K562 (cell line): ENCODE data around the gene PDZK1IP1. TPM values are rescaled to one million over a fixed set of nuclear protein-coding genes. Genes with fewer than 3 reads are reported as not detected.
A peak's percentile ranks its signal among the peaks of the same experiment; 100 is the strongest.

Experiments
- ATAC-seq: fragments of 200-7000 bp; cut with Tn5 transposase; 3 replicates; pipeline ENCODE4 v1.9.1; 2020; ENCODE audit warnings: moderate library complexity
- BruUV-seq: library from RNA; stranded (reverse); fragments of 400-500 nt; replicated peaks from 2 replicates; lab custom pipeline; 2021; lab: Mats Ljungman, UMichigan
- CTCF ChIA-PET: fragments of 300-600 bp; formaldehyde crosslinking; extraction: SDS; loops from one replicate; lab custom pipeline; 2021; ENCODE audit warnings: low intra/inter-chr PET ratio; lab: Yijun Ruan, JAX
- POLR2A ChIA-PET: fragments of 300-600, 350-650 bp; sonication (Branson Sonifier 250); formaldehyde crosslinking; extraction: SDS; loops from one replicate; lab custom pipeline; 2021; ENCODE audit warnings: antibody characterized with exemption, inconsistent platforms; lab: Yijun Ruan, JAX
- DNase-seq, 4 experiments: peaks; one replicate each; pipeline versions ENCODE4 v3.0.0 to v3.0.0-alpha.2; 2011 to 2018; ENCODE audit warnings: low spot score in 3 of 4, mixed read lengths in 3 of 4; ENCODE audit errors: extremely low read depth in 1 of 4
- FAIRE-seq: peaks from 2 replicates; lab custom pipeline; 2011; peaks lifted over from hg19 to GRCh38; lab: Jason Lieb, UNC
- H2AFZ ChIP-seq: 2 replicates; pipeline ENCODE4 v1.6.0; 2011; ENCODE audit warnings: low read depth, low read length, control low read depth, inconsistent platforms
- H3K27ac ChIP-seq: fragments of 200-600 bp; 3 replicates; pipeline ENCODE4 v1.8.0; 2011; ENCODE audit warnings: low read depth, mild to moderate bottlenecking, control low read depth, inconsistent platforms, low read length, moderate library complexity, mixed read lengths; ENCODE audit errors: extremely low read depth
- H3K27me3 ChIP-seq, 2 experiments: fragments of 300-600 bp in 1 of 2; 2 replicates in 1 of 2; 3 replicates in 1 of 2; pipeline versions ENCODE4 v1.6.0 to v1.8.0; 2011; ENCODE audit warnings: inconsistent platforms in 2 of 2, low read length in 2 of 2, mild to moderate bottlenecking in 1 of 2, mixed read lengths in 1 of 2, moderate library complexity in 1 of 2; ENCODE audit not compliant: control insufficient read depth in 2 of 2, insufficient read depth in 2 of 2
- H3K36me3 ChIP-seq: fragments of 300-600 bp; 3 replicates; pipeline ENCODE4 v1.8.0; 2011; ENCODE audit warnings: mild to moderate bottlenecking, low read length, inconsistent platforms; ENCODE audit not compliant: control insufficient read depth, insufficient read depth
- H3K4me1 ChIP-seq, 2 experiments: fragments of 200-600 bp in 1 of 2; replicated peaks in 1 of 2; 2 replicates in 1 of 2; 3 replicates in 1 of 2; pipeline versions ENCODE4 v1.5.1 to v1.8.0; 2011; ENCODE audit warnings: inconsistent platforms in 2 of 2, low read length in 2 of 2, mild to moderate bottlenecking in 1 of 2, mixed read lengths in 1 of 2, moderate library complexity in 1 of 2; ENCODE audit not compliant: control insufficient read depth in 2 of 2, insufficient read depth in 2 of 2
- H3K4me2 ChIP-seq: 2 replicates; pipeline ENCODE4 v1.6.1; 2011; ENCODE audit warnings: low read length, control low read depth, inconsistent platforms, mixed read lengths; ENCODE audit not compliant: insufficient read depth
- H3K4me3 ChIP-seq: fragments of 200-600 bp; sonication (generic), shearing (Covaris generic); 2 replicates; pipeline ENCODE4 v1.5.1; 2016; ENCODE audit warnings: control low read depth, inconsistent platforms
- H3K79me2 ChIP-seq: fragments of 200-600 bp; 3 replicates; pipeline ENCODE4 v1.8.0; 2011; ENCODE audit warnings: low read length, inconsistent platforms; ENCODE audit not compliant: control insufficient read depth, insufficient read depth
- H3K9ac ChIP-seq, 2 experiments: 2 replicates each; pipeline versions ENCODE4 v1.6.0 to v1.6.1; 2011; ENCODE audit warnings: low read depth in 2 of 2, low read length in 2 of 2, control low read depth in 1 of 2, inconsistent platforms in 1 of 2, mild to moderate bottlenecking in 1 of 2, mixed read lengths in 1 of 2; ENCODE audit not compliant: insufficient read depth in 1 of 2
- H3K9me1 ChIP-seq: one replicate; pipeline ENCODE4 v1.6.0; 2011; ENCODE audit warnings: inconsistent platforms, mild to moderate bottlenecking, low read length, moderate library complexity; ENCODE audit not compliant: control insufficient read depth, insufficient read depth
- H3K9me3 ChIP-seq: replicated peaks from 2 replicates; pipeline ENCODE4 v1.5.1; 2011; ENCODE audit warnings: low read depth, low read length, inconsistent platforms; ENCODE audit not compliant: control insufficient read depth, insufficient read depth
- H4K20me1 ChIP-seq: replicated peaks from 2 replicates; pipeline ENCODE4 v1.6.1; 2011; ENCODE audit warnings: low read length, inconsistent platforms, mixed read lengths; ENCODE audit not compliant: control insufficient read depth, insufficient read depth
- EWSR1 ChIP-seq: fragments of 450-650 bp; IDR thresholded peaks from 2 replicates; pipeline ENCODE4 v1.6.1; 2018; ENCODE audit warnings: borderline replicate concordance, mild to moderate bottlenecking, low read depth, moderate library complexity; ENCODE audit not compliant: partially characterized antibody
- WGBS: fragments of 100-300 bp; shearing (Covaris generic); methylation state at CpG from one replicate; pipeline ENCODE4 v1.1.6; 2016; ENCODE audit warnings: low coverage, mixed read lengths; ENCODE audit not compliant: insufficient coverage; ENCODE audit errors: missing lambda C conversion rate; 5-methylcytosine and 5-hydroxymethylcytosine counted together
- in situ Hi-C: fragments of 300-500 bp; cut with MboI; formaldehyde crosslinking; loops from 4 replicates; pipeline ENCODE4 v1.15.0; 2018; ENCODE audit warnings: inconsistent platforms, mixed read lengths
- intact Hi-C: fragments of 100-400 bp; cut with micrococcal nuclease; formaldehyde crosslinking; loops from 2 replicates; pipeline ENCODE4 v1.14.2; 2022
- polyA plus RNA-seq, 8 experiments: library from polyadenylated mRNA; depleted of rRNA in 4 of 8; stranded (reverse) in 5 of 8; unstranded in 3 of 8; fragments of >200 nt; fragmentation: Nextera tagmentation in 2 of 8; fragmentation: Illumina TruSeq in 1 of 8; extraction: Ambion mirVana in 2 of 8; extraction: Trizol in 1 of 8; gene quantifications; 2 replicates each; pipeline versions ENCODE4 v1.2.1 to v1.2.3, GENCODE V29; 2011 to 2014; ENCODE audit warnings: inconsistent platforms in 1 of 8, missing spikeins in 1 of 8
- total RNA-seq, 7 experiments: library from RNA; depleted of rRNA in 6 of 7; stranded (reverse); fragments of >200 nt in 6 of 7; fragmentation: Illumina TruSeq in 2 of 7; extraction: Trizol in 2 of 7; gene quantifications; 2 replicates each; pipeline versions ENCODE4 v1.2.1 to v1.2.3, GENCODE V29; 2011 to 2021; ENCODE audit warnings: low replicate concordance in 1 of 7
- TF ChIP-seq, protein P1 (sequence below), 2 experiments: fragments of 450-650 bp; formaldehyde crosslinking in 1 of 2; IDR thresholded peaks; 2 replicates each; pipeline versions ENCODE4 v1.4.0 to v1.6.1; 2014 to 2020; ENCODE audit warnings: mild to moderate bottlenecking in 2 of 2, borderline replicate concordance in 1 of 2, low read depth in 1 of 2

The PDZK1IP1 gene
- total and polyA plus RNA-seq, 9 of the 15 experiments (the other 6 are each of a cell fraction or from before 2014, with no cell fraction given) = 0.17 to 0.68 (median 0.53) TPM; not detected in 2

DNA sequence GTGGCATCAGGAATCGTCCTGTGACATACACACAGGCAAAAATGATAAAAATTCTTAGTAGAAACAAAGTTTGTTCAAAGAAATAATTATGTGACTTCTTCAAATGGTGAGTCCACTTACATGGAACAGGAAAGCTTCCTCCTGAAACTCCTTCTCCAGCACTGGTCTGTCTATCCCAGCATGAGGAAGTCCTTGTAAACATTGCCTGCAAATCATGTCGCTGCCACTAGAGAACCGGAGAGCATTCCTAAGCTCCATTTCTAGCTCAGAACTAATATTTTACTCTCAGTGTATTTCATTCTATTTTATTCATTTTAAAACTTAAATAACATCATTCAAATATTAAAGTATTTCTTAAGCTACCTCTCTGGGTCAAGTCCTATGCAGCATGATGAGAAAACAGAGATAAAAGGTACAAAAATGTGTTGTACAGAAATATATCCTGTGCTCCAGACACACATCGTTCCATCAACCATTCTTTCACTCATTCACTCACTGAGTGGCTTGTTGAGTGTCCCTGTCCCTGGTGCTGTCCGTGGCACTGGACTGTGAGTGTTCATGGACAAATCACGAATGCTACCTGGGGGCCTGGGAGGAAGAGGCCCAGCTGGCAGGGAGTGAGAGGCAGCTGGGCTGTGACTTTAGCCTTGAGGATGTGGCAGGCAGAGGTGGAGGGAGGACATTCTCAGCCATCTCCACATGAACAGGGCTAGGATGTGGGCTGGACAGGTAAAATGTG lies 42.6 kb downstream of the PDZK1IP1 start:
- H3K27me3 ChIP-seq = peaks cover 4 to 18% of the 10 kb centered on the region in 2 experiments; a peak in 4 of 5 replicates

More for the DNA sequence above, 42.6 kb downstream of the PDZK1IP1 start:
- FAIRE-seq (no peak), ATAC-seq (no peak), DNase-seq (no peak)
- H3K27ac ChIP-seq = no peak overlapping the region
- H4K20me1 ChIP-seq = no peaks in the 10 kb centered on the region
- H3K9me1 ChIP-seq = no peaks in the 10 kb centered on the region
- in situ Hi-C loops (loop anchor here (5.0 kb wide), 1 partner anchor 220 kb away; no protein-coding TSS in a partner anchor), intact Hi-C loops (no loop called here)
- H2AFZ ChIP-seq = no peak overlapping the region
- 2% methylated on average over 6 of the region's 6 CpGs for WGBS
- no peak overlapping the region for H3K4me2 ChIP-seq
- POLR2A ChIA-PET = interaction anchor here (0.6 kb wide), 1 partner anchor 412 kb away, joined by 3 read pairs; no protein-coding TSS in a partner anchor
- H3K4me1 ChIP-seq = no peaks in the 10 kb centered on the region
- no peak overlapping the region for H3K4me3 ChIP-seq
- BruUV-seq = no TSS peak
- no peaks in the 10 kb centered on the region for H3K36me3 ChIP-seq
- H3K9ac ChIP-seq = no peak overlapping the region
- CTCF ChIA-PET = no interaction called here
- TF ChIP-seq, protein P1, sequence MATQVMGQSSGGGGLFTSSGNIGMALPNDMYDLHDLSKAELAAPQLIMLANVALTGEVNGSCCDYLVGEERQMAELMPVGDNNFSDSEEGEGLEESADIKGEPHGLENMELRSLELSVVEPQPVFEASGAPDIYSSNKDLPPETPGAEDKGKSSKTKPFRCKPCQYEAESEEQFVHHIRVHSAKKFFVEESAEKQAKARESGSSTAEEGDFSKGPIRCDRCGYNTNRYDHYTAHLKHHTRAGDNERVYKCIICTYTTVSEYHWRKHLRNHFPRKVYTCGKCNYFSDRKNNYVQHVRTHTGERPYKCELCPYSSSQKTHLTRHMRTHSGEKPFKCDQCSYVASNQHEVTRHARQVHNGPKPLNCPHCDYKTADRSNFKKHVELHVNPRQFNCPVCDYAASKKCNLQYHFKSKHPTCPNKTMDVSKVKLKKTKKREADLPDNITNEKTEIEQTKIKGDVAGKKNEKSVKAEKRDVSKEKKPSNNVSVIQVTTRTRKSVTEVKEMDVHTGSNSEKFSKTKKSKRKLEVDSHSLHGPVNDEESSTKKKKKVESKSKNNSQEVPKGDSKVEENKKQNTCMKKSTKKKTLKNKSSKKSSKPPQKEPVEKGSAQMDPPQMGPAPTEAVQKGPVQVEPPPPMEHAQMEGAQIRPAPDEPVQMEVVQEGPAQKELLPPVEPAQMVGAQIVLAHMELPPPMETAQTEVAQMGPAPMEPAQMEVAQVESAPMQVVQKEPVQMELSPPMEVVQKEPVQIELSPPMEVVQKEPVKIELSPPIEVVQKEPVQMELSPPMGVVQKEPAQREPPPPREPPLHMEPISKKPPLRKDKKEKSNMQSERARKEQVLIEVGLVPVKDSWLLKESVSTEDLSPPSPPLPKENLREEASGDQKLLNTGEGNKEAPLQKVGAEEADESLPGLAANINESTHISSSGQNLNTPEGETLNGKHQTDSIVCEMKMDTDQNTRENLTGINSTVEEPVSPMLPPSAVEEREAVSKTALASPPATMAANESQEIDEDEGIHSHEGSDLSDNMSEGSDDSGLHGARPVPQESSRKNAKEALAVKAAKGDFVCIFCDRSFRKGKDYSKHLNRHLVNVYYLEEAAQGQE (IDR thresholded peaks at IDR 0.05; ENCODE audit: borderline replicate concordance) = peak; percentile 17; the same call in 1 of the 2 replicates
- TF ChIP-seq, protein P1 (CRISPR knock-in tag; IDR thresholded peaks at IDR 0.05; ENCODE audit: low read depth) = no peak
- TF ChIP-seq EWSR1 = no peak
- TF ChIP-seq, all 486 proteins: peak for 1
- Histone ChIP-seq H3K9me3 (no peaks in the 10 kb centered on the region; the same call in 1 of the 2 replicates), H3K79me2 (no peaks in the 10 kb centered on the region)
